GM18861 (cell line): ENCODE measurements around the gene UNC79.

Source experiments
- ATAC-seq: cut with Tn5 transposase; IDR thresholded peaks from one replicate; pipeline ENCODE4 v1.9.1; 2021; ENCODE audit not compliant: unreplicated experiment

The UNC79 gene

GRCh38 chr14:93705513-93706156 lies 274.9 kb downstream of the UNC79 start:
- ATAC-seq, result no peak

- no peak for ATAC-seq
Measured at GRCh38 chr14:93706360-93706955, 275.7 kb downstream of the UNC79 start.

- no peak for ATAC-seq
Measured at GRCh38 chr14:93707475-93707874, 276.7 kb downstream of the UNC79 start.

- no peak for ATAC-seq
Measured at GRCh38 chr14:93708311-93708734, 277.6 kb downstream of the UNC79 start.

GRCh38 chr14:93708800-93709199 lies 278.1 kb downstream of the UNC79 start:
- ATAC-seq, result no peak

- no peak for ATAC-seq
Measured at GRCh38 chr14:93709249-93709648, 278.5 kb downstream of the UNC79 start.

- no peak for ATAC-seq
Measured at GRCh38 chr14:93712079-93712837, 281.5 kb downstream of the UNC79 start.

- no peak for ATAC-seq
Measured at GRCh38 chr14:93712838-93713724, 282.3 kb downstream of the UNC79 start.

- no peak for ATAC-seq
Measured at GRCh38 chr14:93713726-93714405, 283.1 kb downstream of the UNC79 start.

GRCh38 chr14:93714605-93715004 lies 283.9 kb downstream of the UNC79 start:
- no peak for ATAC-seq

GRCh38 chr14:93715279-93715927 lies 284.7 kb downstream of the UNC79 start:
- no peak for ATAC-seq

- ATAC-seq, result no peak
Measured at GRCh38 chr14:93716002-93716745, 285.4 kb downstream of the UNC79 start.

GRCh38 chr14:93716746-93717667 lies 286.3 kb downstream of the UNC79 start:
- ATAC-seq, result no peak

- no peak for ATAC-seq
Measured at GRCh38 chr14:93717668-93718320, 287.1 kb downstream of the UNC79 start.

GRCh38 chr14:93719256-93719655 lies 288.5 kb downstream of the UNC79 start:
- no peak for ATAC-seq

GRCh38 chr14:93720076-93720815 lies 289.5 kb downstream of the UNC79 start:
- no peak for ATAC-seq

GRCh38 chr14:93720981-93721483 lies 290.3 kb downstream of the UNC79 start:
- ATAC-seq, result no peak
